Stimulated activated CD8-positive, alpha-beta memory T cell treated with anti-CD3 and anti-CD28 coated beads, Interleukin-12 subunit alpha, Interleukin-12 subunit beta, amount 100 ng/mL, for 24 hours (primary cell): ENCODE data around the gene HECA.

Experiments used
- DNase-seq: peaks from one replicate; pipeline ENCODE4 v3.0.0-alpha.2; 2020; ENCODE audit errors: extremely low read depth

HECA gene

DNA sequence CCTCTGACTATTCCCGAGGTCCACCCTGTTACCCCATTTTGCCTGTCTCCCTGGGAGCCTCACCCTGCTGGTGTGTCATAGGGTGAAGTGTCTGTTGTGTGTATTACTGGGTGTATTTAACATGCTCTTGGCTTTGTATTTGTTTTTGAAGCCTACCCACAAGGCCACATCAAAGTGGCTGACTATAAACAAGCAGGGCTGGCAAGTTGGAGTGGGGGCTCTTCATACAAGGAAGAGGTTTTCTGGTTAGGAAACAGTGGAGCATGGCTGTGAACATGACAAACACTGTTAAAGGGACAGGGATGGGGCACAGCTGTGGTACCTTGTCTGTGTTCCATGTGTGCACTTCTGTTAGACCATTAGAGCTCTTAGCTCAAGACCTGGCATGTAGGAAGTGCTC lies 26.3 kb downstream of the HECA start:
- no peak for DNase-seq

DNA sequence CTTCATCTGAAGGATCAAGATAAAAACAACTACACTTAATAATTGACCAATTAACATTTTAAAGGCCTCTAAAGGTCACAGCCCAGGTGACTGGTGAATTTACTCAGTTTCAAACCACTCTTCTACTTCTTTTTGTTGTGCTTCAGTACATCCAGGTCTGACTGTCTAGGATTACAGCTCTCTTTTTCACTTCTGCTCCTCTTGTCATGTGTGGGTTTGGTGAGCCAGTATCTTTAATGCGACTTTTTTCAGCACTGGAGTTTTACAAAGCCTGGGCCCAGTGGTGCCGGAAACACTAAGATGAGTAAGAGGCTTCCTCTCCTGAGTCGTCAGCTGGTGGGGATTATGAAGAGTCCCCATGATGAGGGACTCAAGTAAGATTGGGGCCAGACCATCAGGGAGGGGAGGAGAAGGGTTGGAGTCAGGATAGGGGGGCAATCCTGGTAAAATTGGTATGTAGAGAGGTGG lies 27.0 kb downstream of the HECA start:
- peak; percentile 39 for DNase-seq

DNA sequence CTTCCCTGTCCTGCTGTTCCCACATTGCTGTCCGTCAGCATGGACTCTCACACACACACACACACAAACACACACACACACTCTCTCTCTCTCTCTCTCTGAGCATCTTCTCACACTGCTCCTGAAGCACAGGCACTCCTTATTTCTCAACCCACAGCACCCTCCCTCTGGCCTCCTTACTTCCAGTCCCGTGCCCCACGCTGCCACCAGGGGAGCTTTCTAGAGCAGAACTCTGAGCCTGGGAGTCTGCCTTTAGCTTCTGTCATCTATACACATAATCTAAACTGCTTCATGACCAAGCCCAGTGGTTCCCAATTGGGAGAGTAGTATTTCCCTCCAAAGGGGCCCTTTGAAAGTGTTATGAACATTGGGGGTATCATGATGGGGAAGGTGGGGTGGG lies 29.1 kb downstream of the HECA start:
- DNase-seq: no peak

DNA sequence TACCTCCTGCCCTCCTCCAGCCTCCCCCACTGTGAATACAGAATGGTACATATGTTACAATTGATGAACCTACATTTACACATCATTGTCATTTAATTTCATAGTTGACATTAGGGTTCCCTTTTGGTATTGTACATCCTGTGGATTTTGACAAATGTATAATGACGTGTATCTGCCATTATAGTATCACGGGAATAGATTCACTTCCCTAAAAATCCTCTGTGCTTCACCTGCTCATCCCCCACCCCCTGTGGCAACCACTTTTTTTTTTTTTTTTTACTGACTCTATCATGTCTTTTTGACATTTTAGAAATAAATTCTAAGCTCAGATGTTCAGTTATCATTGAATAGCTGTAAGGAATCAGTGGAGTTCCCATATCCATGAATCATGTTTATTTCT lies 30.4 kb downstream of the HECA start:
- no peak for DNase-seq

DNA sequence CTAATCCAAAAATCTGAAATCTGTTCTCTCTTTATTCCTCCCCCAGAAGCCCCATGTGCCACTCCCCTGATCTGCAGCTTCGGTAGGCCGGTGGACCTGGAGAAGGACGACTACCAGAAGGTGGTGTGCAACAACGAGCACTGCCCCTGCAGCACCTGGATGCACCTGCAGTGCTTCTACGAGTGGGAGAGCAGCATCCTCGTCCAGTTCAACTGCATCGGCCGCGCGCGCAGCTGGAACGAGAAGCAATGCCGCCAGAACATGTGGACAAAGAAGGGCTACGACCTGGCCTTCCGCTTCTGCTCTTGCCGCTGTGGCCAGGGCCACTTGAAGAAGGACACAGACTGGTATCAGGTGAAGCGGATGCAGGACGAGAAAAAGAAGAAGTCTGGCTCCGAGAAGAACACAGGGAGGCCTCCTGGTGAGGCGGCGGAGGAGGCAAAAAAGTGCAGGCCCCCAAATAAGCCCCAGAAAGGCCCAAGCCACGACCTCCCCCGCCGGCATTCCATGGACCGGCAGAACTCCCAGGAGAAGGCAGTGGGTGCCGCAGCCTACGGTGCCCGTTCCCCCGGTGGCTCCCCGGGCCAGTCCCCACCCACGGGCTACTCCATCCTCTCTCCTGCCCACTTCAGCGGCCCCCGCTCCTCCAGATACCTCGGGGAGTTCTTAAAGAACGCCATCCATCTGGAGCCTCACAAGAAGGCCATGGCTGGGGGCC lies 31.5 kb downstream of the HECA start:
- no peak for DNase-seq

DNA sequence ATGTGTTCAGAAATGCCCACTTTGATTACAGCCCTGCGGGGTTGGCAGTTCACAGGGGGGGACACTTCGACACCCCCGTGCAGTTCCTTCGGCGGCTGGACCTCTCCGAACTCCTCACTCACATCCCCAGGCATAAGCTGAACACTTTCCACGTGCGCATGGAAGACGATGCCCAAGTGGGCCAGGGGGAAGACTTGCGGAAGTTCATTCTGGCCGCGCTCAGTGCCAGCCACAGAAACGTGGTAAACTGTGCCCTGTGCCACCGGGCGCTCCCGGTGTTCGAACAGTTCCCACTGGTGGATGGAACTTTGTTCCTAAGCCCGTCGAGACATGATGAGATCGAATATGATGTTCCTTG lies 32.1 kb downstream of the HECA start:
- no peak for DNase-seq

DNA sequence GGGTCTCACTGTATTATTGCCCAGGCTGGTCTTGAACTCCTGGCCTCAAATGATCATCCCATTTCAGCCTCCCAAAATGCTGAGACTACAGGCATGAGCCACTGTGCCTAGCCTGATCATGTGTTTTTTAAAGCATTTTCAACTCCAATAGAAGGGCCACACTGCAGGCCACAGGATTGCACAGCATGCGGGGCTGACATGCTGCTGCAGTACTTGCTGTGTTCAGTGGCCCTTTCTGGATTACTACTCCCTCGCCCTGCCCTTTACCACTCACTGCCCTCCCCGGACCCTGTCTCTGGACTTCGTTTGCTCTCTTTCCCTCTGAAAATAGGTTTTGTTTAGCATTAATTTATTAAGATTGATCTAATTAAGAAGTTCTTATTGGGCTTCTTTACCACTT lies 37.3 kb downstream of the HECA start:
- DNase-seq: no peak

DNA sequence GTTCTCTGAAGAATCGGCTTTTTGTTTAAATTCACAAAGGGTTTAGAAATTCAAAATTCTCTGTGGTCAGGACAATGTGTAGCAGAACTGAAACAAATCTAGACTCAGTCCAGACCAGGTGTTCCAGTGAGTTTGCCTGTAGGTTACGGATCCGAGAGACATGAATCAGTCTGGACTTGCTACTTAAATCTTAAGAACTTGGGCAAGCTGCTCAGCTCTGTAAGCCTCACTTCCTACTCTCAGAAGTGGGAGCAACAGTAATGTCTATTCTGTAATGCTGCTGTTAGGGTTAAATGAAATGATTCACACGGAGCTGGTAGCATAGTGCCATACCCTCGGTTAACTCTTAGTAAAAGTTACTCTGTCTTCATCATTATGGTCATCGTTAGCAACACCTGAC lies 37.7 kb downstream of the HECA start:
- DNase-seq: no peak

DNA sequence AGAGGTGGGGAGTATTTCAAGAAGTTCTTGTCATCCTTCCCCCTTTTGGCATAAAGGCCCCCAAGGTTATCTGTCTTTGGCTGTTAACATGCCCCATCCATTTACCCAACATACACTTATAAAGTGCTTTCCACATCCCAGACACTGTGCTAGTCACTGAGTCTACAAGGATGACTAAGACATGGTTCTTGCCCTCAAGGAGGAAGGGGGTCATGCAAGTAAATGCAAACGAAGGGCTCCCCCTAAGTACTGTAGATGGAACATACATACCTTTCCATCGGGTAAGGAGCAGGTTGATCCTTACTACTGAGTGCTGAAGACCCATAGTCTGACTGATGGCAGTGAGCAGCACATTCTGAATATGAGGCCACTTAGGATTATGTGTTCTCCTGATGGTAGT lies 38.3 kb downstream of the HECA start:
- no peak for DNase-seq

DNA sequence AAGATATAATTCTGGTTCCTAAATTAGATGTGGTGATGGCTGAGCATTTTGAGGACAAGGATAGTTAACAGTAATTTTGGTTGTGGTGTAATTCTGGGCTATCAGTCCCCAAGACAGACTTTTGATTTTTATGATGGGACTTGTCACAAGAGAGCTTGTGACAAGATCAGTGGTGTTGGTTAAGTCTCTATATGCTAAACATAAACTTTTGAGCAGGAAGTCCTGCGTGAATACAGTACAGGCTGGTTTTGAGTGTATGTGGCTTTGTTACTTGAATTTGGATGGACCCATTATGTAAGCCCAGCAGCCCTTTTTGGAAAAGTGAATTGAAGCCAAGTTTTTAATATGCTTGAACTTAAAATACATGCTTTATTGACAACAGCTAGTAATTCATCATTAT lies 38.9 kb downstream of the HECA start:
- no peak for DNase-seq

DNA sequence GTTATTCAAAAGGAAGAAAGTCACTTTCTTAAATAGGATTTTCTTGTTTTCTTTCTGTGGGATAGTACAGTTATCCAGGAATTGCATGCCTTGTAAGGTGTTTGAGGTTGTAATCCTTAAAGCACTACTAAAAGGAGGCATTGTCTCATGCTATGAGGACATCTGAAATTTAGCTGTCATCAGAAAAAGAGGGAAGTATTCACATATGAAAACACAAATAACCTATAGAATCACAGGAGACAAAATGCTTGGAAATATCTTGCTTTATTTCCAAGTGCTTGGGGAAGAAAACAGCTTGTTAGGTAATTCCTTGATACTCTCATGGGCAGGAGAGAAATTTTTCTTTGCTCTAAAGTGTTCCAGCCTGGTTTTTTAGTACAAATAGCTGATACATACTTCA lies 40.1 kb downstream of the HECA start:
- DNase-seq: no peak

DNA sequence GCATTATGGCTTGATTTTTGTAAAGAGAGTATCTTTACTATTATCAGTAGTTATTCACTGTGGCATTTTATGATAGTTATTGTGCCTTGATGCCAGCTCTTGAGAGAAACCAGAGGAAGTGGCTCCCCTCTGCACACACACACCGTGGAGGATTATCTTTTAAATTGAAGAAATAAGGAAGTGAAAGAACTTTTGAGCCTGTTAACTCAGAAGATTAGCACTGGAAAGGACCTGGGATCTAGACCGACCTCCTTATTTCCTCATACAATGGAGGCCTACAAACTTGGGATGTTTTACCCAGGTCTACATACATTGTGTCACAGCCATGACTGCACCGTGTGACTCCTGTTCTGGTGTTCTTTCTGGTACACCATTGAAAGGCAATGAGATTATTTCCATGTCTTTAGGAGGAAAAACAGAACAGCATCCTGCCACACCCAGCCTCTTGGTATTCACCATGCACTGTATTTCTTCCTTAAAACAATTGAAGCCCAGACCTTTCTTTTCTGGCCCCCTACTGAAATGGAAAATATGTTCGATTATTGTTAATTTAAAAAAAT lies 40.6 kb downstream of the HECA start:
- no peak for DNase-seq

DNA sequence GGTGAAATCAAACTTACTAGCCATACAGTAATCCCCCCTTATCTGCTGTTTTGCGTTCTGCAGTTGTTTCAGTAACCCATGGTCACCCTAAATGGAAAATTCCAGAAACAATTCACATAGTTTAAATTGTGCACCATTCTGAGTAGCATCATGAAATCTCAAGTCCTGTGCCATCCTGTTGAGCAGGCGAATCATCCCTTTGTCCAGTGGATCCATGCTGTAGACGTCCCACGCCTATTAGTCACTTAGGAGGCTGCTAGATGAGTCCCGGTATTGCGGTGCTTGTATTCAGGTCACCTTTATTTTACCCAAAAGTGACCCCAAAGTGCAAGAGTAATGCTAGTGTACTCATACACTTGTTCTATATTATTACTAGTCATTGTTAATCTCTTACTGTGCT lies 46.4 kb downstream of the HECA start:
- no peak for DNase-seq

DNA sequence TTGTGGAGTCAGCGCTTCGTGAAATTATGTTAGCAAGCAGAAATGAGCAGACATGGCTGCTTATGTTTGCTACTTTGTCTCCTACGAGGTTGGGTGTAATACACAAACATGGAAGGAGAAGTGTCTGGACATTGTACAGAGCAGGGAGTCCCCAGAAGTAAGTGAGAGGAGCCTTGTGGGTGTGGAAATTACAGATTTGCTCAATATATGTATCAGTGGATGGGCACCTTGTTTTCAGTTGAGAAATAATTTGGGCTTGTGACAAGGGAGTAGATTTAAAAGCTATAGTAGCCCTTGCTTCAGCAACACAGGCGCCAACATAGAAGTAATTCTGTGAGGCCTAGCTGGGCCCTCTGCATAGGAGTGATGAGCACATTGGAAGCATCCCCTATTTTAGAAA lies 49.2 kb downstream of the HECA start:
- no peak for DNase-seq

DNA sequence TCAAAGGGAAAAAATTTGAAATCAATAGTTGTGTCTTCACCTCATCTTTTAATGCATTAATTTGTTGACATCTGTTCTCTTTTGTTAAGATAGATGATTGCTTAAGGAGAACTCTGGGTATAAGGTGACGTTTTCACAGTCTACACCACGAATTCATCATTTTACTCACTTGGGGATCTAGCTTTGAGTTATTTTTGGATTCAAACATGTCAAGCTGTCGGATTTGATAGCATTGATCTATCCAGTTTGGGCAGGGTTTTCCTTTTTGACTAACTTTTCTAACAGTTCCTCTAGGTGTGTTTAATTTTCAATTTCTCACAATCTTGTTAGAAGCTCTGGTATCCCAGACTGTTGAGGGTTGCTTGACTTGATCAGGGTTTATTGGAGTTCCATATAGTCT lies 49.6 kb downstream of the HECA start:
- DNase-seq: no peak

DNA sequence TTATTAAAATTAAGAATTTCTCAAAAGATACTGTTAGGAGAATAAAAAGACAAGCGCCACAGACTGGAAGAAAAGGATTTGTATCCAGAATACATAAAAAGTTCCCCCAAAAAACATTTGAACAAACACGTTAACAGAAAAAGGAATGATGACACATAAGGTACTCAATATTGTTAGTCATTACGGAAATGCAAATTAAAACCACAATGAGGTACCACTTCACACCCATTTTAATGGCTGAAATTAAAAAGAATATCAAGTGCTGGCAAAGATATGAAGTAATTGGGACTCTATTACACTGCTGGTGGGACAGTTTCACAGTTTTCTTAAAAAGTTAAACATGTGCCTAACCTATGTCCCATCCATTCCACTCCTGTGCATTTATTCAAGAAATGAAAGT lies 51.4 kb downstream of the HECA start:
- DNase-seq: no peak

DNA sequence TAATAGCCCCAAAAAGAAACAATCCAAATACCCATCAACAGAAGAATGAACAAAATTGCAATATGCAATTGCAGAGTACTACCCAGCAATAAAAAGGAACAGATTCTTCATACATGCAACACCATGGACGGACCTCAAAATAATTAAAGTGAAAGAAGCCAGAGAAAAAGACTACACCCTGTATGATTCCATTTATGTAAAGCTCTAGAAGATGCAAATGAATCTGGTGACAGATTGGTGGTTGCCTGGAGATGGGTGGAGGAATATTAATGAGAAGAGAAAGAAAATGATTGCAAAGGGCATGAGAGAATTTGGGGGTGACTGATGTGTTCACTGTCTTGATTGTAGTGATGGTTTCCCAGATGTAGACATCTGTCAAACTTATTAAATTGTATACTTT lies 51.8 kb downstream of the HECA start:
- no peak for DNase-seq

DNA sequence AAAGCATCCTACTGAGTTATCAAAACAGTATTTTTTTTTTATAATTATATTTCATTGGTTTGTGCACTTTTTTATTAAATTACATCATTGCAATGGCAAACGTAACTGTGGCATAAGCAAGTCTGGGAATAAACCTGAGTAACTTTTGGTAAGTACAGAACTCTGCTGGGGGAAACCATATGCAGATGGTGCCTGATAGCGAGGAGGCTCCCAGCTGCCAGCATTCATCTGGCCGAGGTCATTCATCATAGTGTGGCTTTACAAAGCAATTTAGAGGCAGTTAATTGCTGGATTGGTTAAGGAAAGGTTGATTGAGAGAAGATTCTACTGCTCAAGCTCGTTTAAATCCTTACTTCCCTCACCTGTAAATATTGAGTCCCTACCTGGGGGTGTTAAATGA lies 52.6 kb downstream of the HECA start:
- no peak for DNase-seq

DNA sequence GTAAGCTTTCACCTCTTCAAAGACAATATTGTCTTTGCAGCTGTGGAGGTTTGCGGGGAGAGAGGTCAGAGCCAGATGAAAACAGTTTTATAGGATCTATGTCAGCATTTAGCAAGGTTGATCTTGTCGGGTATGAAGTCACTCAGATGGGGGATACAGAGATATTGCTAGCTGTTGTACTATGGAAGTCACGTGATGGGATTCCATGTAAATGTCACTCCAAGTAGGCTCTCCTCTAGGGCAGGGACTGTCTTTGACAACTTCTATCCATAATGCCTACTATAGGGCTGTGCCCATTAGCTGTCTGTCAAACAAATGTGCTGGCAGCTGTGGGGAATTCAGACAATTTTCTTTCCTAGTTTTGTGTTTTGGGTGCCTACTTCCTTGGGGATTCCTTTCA lies 54.8 kb downstream of the HECA start:
- DNase-seq: no peak

DNA sequence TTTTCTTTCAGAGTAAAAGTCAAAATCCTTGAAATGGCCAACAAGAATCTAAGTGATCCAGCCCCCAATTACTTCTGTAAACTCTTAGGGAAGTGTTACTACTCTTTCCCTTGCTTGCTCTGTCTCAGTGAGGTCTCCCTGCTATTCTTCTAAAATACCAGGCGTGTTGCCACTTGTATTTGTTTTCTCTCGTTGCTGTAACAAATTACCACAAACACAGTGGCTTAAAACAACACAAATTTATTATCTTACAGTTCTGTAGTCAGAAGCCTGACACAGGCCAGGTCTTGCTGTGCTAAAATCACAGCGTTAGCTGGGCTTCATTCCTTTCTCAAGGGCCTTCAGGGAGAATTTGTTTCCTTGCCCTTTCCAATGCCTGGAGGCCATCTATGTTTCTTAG lies 59.9 kb downstream of the HECA start:
- DNase-seq: no peak

DNA sequence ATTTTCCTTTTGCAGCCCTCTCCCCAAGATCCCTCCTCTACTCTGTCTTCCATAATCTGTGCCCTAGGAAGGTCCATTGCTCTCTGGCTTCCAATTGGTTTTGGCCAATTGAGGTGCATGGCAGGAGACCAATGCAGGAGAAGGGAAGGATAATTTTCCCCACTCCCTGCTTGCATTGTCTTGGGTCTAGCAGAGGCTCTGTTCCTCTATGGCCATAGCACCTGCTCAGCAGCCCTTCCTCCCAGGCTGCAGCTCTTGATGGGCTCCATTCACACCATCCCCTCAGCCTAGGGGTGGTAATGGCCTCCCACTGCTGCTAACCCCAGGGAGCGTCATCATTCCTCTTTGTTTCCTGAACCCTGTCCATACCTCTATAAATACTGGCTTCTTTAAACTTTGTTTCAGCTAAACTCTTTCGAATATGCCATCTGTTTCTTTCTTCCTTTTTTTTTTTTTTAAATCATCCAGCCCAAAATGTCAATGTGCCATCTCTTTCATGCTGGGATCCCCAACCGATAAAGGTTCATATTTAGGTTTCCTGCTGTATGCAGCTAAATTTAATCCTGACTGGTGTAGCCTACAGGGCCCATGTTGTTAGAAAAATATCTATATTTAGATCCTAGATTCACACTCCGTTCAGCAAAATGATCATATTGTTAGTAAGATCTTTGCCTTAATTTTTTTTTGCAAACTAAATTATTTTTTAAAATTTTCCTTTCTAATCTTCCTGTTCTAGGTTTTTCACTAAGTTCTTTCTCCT lies 63.8 kb downstream of the HECA start:
- no peak for DNase-seq

DNA sequence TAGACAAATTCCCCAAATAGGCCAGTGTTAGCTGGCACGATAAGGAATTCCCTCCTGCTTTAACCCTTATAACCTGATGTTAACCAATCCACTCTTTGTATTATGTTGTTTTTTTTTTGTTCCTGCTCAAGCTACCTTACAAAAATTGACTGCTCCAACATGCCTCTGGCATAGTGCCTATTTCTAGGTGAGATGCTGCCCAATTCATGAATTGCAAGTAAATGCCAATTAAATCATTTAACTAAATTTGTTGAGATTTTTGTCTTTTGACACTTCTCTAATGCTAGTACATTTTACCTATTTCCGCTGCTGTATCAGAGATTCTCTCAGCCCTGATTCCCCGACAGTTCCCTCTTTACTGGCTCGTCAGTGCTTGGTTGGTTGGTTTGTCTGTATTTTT lies 66.5 kb downstream of the HECA start:
- no peak for DNase-seq

DNA sequence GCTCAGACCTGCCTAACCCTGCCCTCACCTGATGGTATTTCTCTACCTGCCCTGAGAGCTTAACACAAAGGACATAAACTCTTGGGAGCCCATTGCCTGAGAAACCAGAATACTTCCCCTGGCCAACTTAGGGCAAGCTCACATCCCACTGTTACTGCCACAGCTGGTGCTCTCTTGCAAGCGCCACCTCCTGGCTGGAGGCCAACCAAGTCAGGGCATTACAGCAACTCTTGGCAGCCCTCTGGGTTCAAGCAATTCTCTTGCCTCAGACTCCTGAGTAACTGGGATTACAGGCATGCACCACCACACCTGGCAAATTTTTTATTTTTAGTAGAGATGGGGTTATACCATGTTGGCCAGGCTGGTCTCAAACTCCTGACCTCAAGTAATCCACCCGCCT lies 70.1 kb downstream of the HECA start:
- DNase-seq: no peak
